HepG2 (cell line): ENCODE data around the gene VWCE.

Experiments used
- ARNT ChIP-seq: fragments of 450-650 bp; IDR thresholded peaks from 2 replicates; pipeline ENCODE4 v1.6.1; 2017
- CEBPB ChIP-seq: IDR thresholded peaks from 2 replicates; pipeline ENCODE4 v1.6.1; 2011; ENCODE audit warnings: low read depth, low read length, improper control_type of control experiment, borderline replicate concordance
- GMEB2 ChIP-seq: IDR thresholded peaks from 2 replicates; pipeline ENCODE4 v1.6.1; 2016; ENCODE audit warnings: missing biosample characterization, missing genetic modification reagents, low read depth
- GZF1 ChIP-seq: sonication (generic); formaldehyde crosslinking; IDR thresholded peaks from 2 replicates; pipeline ENCODE4 v1.5.1; 2020; ENCODE audit warnings: mild to moderate bottlenecking, missing genetic modification reagents
- HNRNPK ChIP-seq: fragments of 200-400 bp; formaldehyde crosslinking; IDR thresholded peaks from 2 replicates; pipeline ENCODE4 v1.6.1; 2018; ENCODE audit warnings: low read length, low read depth, moderate library complexity, mild to moderate bottlenecking; ENCODE audit not compliant: poor library complexity, severe bottlenecking
- HNRNPUL1 ChIP-seq: fragments of 200-400 bp; formaldehyde crosslinking; IDR thresholded peaks from 2 replicates; pipeline ENCODE4 v1.6.1; 2017; ENCODE audit warnings: low read depth, mild to moderate bottlenecking, low read length, moderate library complexity
- KAT7 ChIP-seq: IDR thresholded peaks from 2 replicates; pipeline ENCODE4 v1.6.1; 2018; ENCODE audit warnings: borderline replicate concordance, missing compliant biosample characterization
- POLR2A ChIP-seq, 2 experiments: IDR thresholded peaks; 2 replicates each; pipeline ENCODE4 v1.6.1; 2011; ENCODE audit warnings: low read depth in 2 of 2, low read length in 2 of 2, mild to moderate bottlenecking in 1 of 2, moderate library complexity in 1 of 2; ENCODE audit not compliant: insufficient read depth in 1 of 2
- PRPF4 ChIP-seq: fragments of 200-400 bp; formaldehyde crosslinking; IDR thresholded peaks from 2 replicates; pipeline ENCODE4 v1.6.1; 2016; ENCODE audit warnings: low read length, low read depth; ENCODE audit not compliant: poor library complexity, severe bottlenecking
- REPIN1 ChIP-seq: sonication (generic); formaldehyde crosslinking; IDR thresholded peaks from 2 replicates; pipeline ENCODE4 v1.8.0; 2022; ENCODE audit warnings: missing genetic modification reagents, low read depth, mild to moderate bottlenecking, borderline replicate concordance
- SIN3A ChIP-seq: IDR thresholded peaks from 2 replicates; pipeline ENCODE4 v1.6.1; 2011; ENCODE audit warnings: low read depth, mild to moderate bottlenecking, control low read depth, low read length, borderline replicate concordance
- ZNF24 ChIP-seq: fragments of 450-650 bp; IDR thresholded peaks from 2 replicates; pipeline ENCODE4 v1.6.1; 2017; ENCODE audit warnings: antibody characterized with exemption, mild to moderate bottlenecking

DNA sequence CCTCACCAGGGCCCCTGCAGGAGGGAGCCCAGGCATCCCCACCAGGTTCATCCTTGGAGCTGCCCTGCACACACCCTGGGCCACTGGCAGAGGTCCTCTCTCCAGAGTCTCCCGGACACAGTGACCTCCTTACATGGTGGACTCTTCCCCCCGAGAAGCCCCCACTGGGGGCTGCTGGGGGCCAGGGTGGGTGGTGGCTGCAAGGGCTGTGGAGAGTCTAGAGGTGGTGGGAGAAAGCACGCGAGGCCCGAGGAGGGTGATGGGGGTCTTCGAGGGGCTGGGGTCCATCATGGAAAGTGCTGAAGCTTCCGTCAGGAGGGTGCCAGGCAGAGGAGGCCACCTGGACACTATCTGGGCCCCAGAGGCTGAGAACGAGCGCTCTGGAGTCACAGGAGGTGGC, 36.6 kb downstream of the VWCE start:
- TF ChIP-seq HNRNPUL1 (no peak), GZF1 (CRISPR knock-in tag) (no peak), ARNT (no peak), ZNF24 (no peak), POLR2A (IDR thresholded peaks at IDR 0.05; ENCODE audit: insufficient read depth in 1 of 2, low read depth in 2 of 2, low read length in 2 of 2) (no peak), PRPF4 (no peak), KAT7 (CRISPR knock-in tag) (no peak), CEBPB (no peak), HNRNPK (no peak), SIN3A (no peak), GMEB2 (no peak), REPIN1 (CRISPR knock-in tag) (no peak)
